Cardiac muscle cell (in vitro differentiated cells and primary cell): Measurements from ENCODE around the gene PARVB. TPM values are rescaled to one million over a fixed set of nuclear protein-coding genes. Genes with fewer than 3 reads are reported as not detected.

ENCODE experiments used
- DNase-seq, 2 donors: peaks; one replicate each; pipeline versions ENCODE4 v3.0.0 to v3.0.0-alpha.2; 2010 to 2017; ENCODE audit warnings: low read depth in 1 of 2, low spot score in 1 of 2
- H3K27ac ChIP-seq: fragments of 200-600 bp; sonication (generic); 2 replicates; pipeline ENCODE4 v1.5.1; 2016
- H3K27me3 ChIP-seq: fragments of 200-600 bp; sonication (generic); 2 replicates; pipeline ENCODE4 v1.6.0; 2016; ENCODE audit warnings: control low read depth
- H3K36me3 ChIP-seq: fragments of 200-600 bp; sonication (generic); 2 replicates; pipeline ENCODE4 v1.5.1; 2016; ENCODE audit warnings: control low read depth
- H3K4me1 ChIP-seq: fragments of 200-600 bp; sonication (generic); 2 replicates; pipeline ENCODE4 v1.8.1; 2017; ENCODE audit warnings: low read depth, mild to moderate bottlenecking, mixed run types
- H3K4me3 ChIP-seq: fragments of 200-600 bp; sonication (generic); 2 replicates; pipeline ENCODE4 v1.5.1; 2016; ENCODE audit warnings: mild to moderate bottlenecking
- H3K9me3 ChIP-seq: fragments of 200-600 bp; sonication (generic); 2 replicates; pipeline ENCODE4 v1.5.1; 2017; ENCODE audit warnings: low read depth, mild to moderate bottlenecking, control low read depth
- CTCF ChIP-seq: IDR thresholded peaks from 2 replicates; pipeline ENCODE4 v1.5.1; 2012; ENCODE audit warnings: low read depth, mild to moderate bottlenecking, low read length
- polyA plus RNA-seq: library from polyadenylated mRNA; unstranded; fragments of >200 nt; fragmentation: Nextera tagmentation; extraction: Ambion mirVana; gene quantifications from 2 replicates; pipeline ENCODE4 v1.2.1, GENCODE V29; 2016
- total RNA-seq: library from RNA; depleted of rRNA; stranded (reverse); fragments of >200 nt; gene quantifications from 2 replicates; pipeline ENCODE4 v1.2.3, GENCODE V29; 2016

PARVB gene
- total and polyA plus RNA-seq, 2 experiments from 2014 or later: 30.6 to 46.0 TPM

GRCh38 chr22:43994416-43994815, 29.7 kb upstream of the PARVB start:
- H3K4me3 ChIP-seq: no peak overlapping the region
- no peak overlapping the region for H3K27ac ChIP-seq
- H3K9me3 ChIP-seq: no peaks in the 10 kb centered on the region
- no peaks in the 10 kb centered on the region for H3K4me1 ChIP-seq
- peaks cover 31% of the 10 kb centered on the region for H3K36me3 ChIP-seq
- no peak for DNase-seq
- H3K27me3 ChIP-seq: no peaks in the 10 kb centered on the region
- TF ChIP-seq CTCF: no peak

- H3K36me3 ChIP-seq: peaks cover 24% of the 10 kb centered on the region
Observed at GRCh38 chr22:43995057-43995685, 28.9 kb upstream of the PARVB start.

GRCh38 chr22:43995798-43996169, 28.3 kb upstream of the PARVB start:
- no peak overlapping the region for H3K27ac ChIP-seq
- no peak for TF ChIP-seq CTCF
- no peaks in the 10 kb centered on the region for H3K4me1 ChIP-seq
- H3K4me3 ChIP-seq: no peak overlapping the region
- peaks cover 19% of the 10 kb centered on the region for H3K36me3 ChIP-seq
- H3K9me3 ChIP-seq: no peaks in the 10 kb centered on the region
- no peak for DNase-seq
- H3K27me3 ChIP-seq: no peaks in the 10 kb centered on the region

More at GRCh38 chr22:43995057-43995685, 28.9 kb upstream of the PARVB start:
- Histone ChIP-seq H3K4me3 (no peak overlapping the region), H3K9me3 (no peaks in the 10 kb centered on the region), H3K4me1 (no peaks in the 10 kb centered on the region), H3K27ac (no peak overlapping the region), H3K27me3 (no peaks in the 10 kb centered on the region)
- TF ChIP-seq CTCF: no peak
- DNase-seq: no peak

GRCh38 chr22:43996170-43996980, 27.7 kb upstream of the PARVB start:
- TF ChIP-seq CTCF: no peak
- Histone ChIP-seq H3K27ac (no peak overlapping the region), H3K4me1 (no peaks in the 10 kb centered on the region), H3K36me3 (peaks cover 17% of the 10 kb centered on the region), H3K27me3 (no peaks in the 10 kb centered on the region), H3K9me3 (no peaks in the 10 kb centered on the region), H3K4me3 (no peak overlapping the region)
- no peak for DNase-seq

- no peak for DNase-seq
- Histone ChIP-seq H3K27me3 (no peaks in the 10 kb centered on the region), H3K9me3 (no peaks in the 10 kb centered on the region), H3K36me3 (peaks cover 15% of the 10 kb centered on the region), H3K4me3 (no peak overlapping the region), H3K4me1 (no peaks in the 10 kb centered on the region), H3K27ac (no peak overlapping the region)
- TF ChIP-seq CTCF: no peak
Observed at GRCh38 chr22:43996981-43997265, 27.2 kb upstream of the PARVB start.
